Spleen (tissue), 11 donors: ENCODE data around the gene MTG1. TPM values are rescaled to one million over a fixed set of nuclear protein-coding genes. Genes with fewer than 3 reads are reported as not detected.
"Not testable (repeated sequence)": the region's sequence is repeated elsewhere in the genome, so short reads cannot be mapped to it uniquely, and the experiment has no call there.

Source experiments
- DNase-seq: peaks from one replicate; pipeline ENCODE4 v3.0.0-alpha.2; 2020
- H3K27ac ChIP-seq, 8 donors: fragments of 200-600 bp; sonication (generic) in 7 of 8; 1 replicate in 4 of 8; 2 replicates in 4 of 8; pipeline versions ENCODE4 v1.5.0 to v1.8.0; 2016 to 2021; ENCODE audit warnings: inconsistent platforms in 4 of 8, mild to moderate bottlenecking in 4 of 8, moderate library complexity in 1 of 8
- H3K27me3 ChIP-seq, 7 donors: fragments of 200-600 bp; sonication (generic) in 6 of 7; replicated peaks in 1 of 7; 1 replicate in 4 of 7; 2 replicates in 3 of 7; pipeline versions ENCODE4 v1.5.0 to v1.8.0; 2016 to 2021; ENCODE audit warnings: inconsistent platforms in 3 of 7, mild to moderate bottlenecking in 1 of 7
- H3K36me3 ChIP-seq, 6 donors: fragments of 200-600 bp; sonication (generic) in 5 of 6; 1 replicate in 4 of 6; 2 replicates in 2 of 6; pipeline versions ENCODE4 v1.5.0 to v1.8.0; 2016 to 2021; ENCODE audit warnings: inconsistent platforms in 2 of 6
- H3K4me1 ChIP-seq, 6 donors: fragments of 200-600 bp; sonication (generic) in 5 of 6; 1 replicate in 3 of 6; 2 replicates in 3 of 6; pipeline versions ENCODE4 v1.5.0 to v1.8.0; 2016 to 2021; ENCODE audit warnings: inconsistent platforms in 3 of 6
- H3K4me3 ChIP-seq, 8 donors: fragments of 200-600 bp; sonication (generic) in 7 of 8; 1 replicate in 4 of 8; 2 replicates in 4 of 8; pipeline versions ENCODE4 v1.5.0 to v1.8.0; 2016 to 2021; ENCODE audit warnings: inconsistent platforms in 4 of 8, mild to moderate bottlenecking in 4 of 8, moderate library complexity in 2 of 8
- H3K9me3 ChIP-seq, 8 donors: fragments of 200-600 bp; sonication (generic) in 7 of 8; 1 replicate in 4 of 8; 2 replicates in 4 of 8; pipeline versions ENCODE4 v1.5.0 to v1.8.0; 2016 to 2021; ENCODE audit warnings: inconsistent platforms in 4 of 8
- POLR2A ChIP-seq, 3 donors: fragments of 450-650 bp; IDR thresholded peaks; one replicate each; pipeline ENCODE4 v1.5.1; 2017; ENCODE audit warnings: antibody characterized with exemption in 3 of 3, mild to moderate bottlenecking in 1 of 3
- POLR2AphosphoS5 ChIP-seq, 3 donors: sonication (generic); formaldehyde crosslinking; IDR thresholded peaks; one replicate each; pipeline ENCODE4 v1.5.1; 2017; ENCODE audit warnings: antibody characterized with exemption in 3 of 3
- WGBS, 5 donors: extraction: QIAGEN DNeasy Blood & Tissue Kit in 3 of 5; methylation state at CpG; one replicate each; pipeline versions ENCODE4 v1.1.5 to v1.1.7; 2013 to 2018; 5-methylcytosine and 5-hydroxymethylcytosine counted together
- intact Hi-C: fragments of 100-400 bp; cut with DNase I; formaldehyde crosslinking; loops from one replicate; pipeline ENCODE4 v1.15.0; 2023; ENCODE audit warnings: low total_unique reads
- polyA plus RNA-seq, 3 donors: library from polyadenylated mRNA; stranded (reverse); fragments of 200-250 nt; gene quantifications; one replicate each; pipeline ENCODE4 v1.2.1, GENCODE V29; 2013
- total RNA-seq, 7 donors: library from RNA; depleted of rRNA in 3 of 7; stranded (reverse); fragments of >200 nt in 3 of 7; fragmentation: NEBNext Ultra II Directional in 4 of 7; extraction: Animal tissue kit (Norgen Biotek cat#: 25700) in 4 of 7; gene quantifications; one replicate each; pipeline versions ENCODE4 v1.1.0 to v1.2.1, GENCODE V29; 2016 to 2021
- TF ChIP-seq, protein P1 (sequence below), 11 experiments: fragments of 200-600 bp in 7 of 11; fragments of 450-650 bp in 4 of 11; sonication (generic) in 4 of 11; IDR thresholded peaks in 8 of 11; conservative IDR thresholded peaks in 3 of 11; 1 replicate in 7 of 11; 2 replicates in 4 of 11; pipeline versions ENCODE4 v1.4.0 to v1.8.0; 2016 to 2021; ENCODE audit warnings: antibody characterized with exemption in 11 of 11, inconsistent platforms in 4 of 11, mild to moderate bottlenecking in 1 of 11
- donor health status: healthy with polysubstance abuse.
- donor health status: DM: no; HTN: no; CAD: no; lungs with moderate emphysema.
- donor health status: DM: no; HTN: no; CAD: no.
- donor health status: Bipolar disorder and iron deficiency.
- donor health status: healthy.
- donor health status: DM: no; HTN: no; CAD: no.
- donor health status: DM: yes; HTN: yes; CAD: no.

The MTG1 gene
- total and polyA plus RNA-seq, 10 donors, result 35.4 to 122 (median 65.6) TPM

DNA sequence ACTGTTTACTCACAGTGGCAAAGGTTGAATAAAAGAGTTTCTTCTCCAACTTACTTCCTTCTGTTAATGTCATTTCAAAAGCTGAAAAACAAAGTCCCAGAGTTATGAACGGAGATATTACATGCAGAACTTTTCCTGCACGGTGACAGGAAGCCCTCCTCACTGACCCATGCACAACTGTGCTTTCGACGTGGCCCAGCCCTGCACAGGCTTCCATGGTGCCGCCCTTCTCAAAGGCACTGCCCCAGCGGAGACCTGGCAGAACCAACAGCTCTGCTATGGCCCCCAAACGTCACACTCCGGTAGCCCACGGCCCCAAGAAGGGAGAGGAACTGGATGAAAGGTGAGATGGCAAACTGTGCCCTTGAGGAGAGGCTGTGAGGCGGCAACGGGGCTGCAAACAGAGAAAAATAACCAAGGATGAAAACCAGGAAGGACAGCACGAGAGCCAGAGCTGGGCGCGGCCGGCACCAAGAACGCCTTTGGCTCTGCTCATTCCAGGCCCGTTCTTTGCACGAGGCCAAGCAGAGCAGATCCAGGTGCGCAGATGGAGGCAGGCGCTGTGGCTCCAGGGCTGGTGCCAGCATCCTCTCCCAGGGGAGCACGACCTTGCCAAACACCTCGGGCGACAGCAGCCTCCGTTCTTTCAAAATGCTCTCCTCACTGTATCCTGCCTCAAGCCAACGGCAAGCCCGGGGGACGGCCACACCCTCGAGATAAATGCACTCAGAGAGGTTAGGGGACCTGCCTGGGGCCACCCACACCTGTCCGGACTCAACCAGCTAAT, 29.1 kb upstream of the MTG1 start:
- TF ChIP-seq, protein P1, sequence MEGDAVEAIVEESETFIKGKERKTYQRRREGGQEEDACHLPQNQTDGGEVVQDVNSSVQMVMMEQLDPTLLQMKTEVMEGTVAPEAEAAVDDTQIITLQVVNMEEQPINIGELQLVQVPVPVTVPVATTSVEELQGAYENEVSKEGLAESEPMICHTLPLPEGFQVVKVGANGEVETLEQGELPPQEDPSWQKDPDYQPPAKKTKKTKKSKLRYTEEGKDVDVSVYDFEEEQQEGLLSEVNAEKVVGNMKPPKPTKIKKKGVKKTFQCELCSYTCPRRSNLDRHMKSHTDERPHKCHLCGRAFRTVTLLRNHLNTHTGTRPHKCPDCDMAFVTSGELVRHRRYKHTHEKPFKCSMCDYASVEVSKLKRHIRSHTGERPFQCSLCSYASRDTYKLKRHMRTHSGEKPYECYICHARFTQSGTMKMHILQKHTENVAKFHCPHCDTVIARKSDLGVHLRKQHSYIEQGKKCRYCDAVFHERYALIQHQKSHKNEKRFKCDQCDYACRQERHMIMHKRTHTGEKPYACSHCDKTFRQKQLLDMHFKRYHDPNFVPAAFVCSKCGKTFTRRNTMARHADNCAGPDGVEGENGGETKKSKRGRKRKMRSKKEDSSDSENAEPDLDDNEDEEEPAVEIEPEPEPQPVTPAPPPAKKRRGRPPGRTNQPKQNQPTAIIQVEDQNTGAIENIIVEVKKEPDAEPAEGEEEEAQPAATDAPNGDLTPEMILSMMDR (IDR thresholded peaks at IDR 0.05 in 8 of 11, conservative IDR thresholded peaks at IDR 0.05 in 3 of 11), result no peak
- peak in 1 of 3 donors; percentile 4 for TF ChIP-seq POLR2AphosphoS5 (IDR thresholded peaks at IDR 0.05)
- intact Hi-C loops, result no loop called here

DNA sequence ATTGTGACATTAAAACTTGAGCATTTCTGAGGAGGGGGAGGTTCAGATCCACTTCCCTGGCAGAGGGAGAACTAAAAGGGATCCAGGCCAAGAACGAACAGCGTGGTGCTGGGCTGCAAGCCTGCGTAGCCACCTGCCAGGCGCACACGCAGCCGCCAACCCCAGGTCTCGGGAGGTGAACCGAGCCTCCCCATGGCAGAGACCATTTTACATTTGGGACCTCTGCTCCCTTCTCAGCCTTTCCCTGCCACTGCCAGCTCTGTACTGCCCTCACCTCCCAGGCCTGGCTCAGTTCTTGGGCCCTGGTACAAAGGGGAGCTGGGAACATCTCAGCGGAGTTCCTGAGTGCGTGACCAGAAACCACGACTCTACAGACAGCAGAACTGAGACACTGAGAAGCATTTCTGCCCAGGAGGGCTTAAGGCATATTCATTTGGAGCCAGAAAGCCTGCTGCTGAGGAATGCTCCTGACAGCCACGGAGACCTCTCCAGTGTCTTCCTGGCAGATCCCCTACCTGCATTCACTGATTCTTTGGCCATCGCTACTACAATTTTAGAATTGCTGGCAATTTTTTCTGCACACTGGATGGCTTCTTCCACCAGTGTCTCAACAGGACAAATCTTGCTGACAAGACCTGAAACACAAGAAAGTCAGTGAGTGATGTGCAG, 28.4 kb upstream of the MTG1 start:
- intact Hi-C loops, result no loop called here
- H3K27me3 ChIP-seq, result no peaks in the 10 kb centered on the region
- H3K9me3 ChIP-seq, result no peaks in the 10 kb centered on the region
- no peak overlapping the region for H3K27ac ChIP-seq
- DNase-seq, result no peak
- 87 to 90% (median 87%) methylated on average over 13 of the region's 13 CpGs for WGBS, 5 donors
- peaks cover 0 to 17% (median 0%) of the 10 kb centered on the region in 6 donors for H3K4me1 ChIP-seq
- TF ChIP-seq POLR2A (IDR thresholded peaks at IDR 0.05) (no peak), POLR2AphosphoS5 (IDR thresholded peaks at IDR 0.05) (no peak)
- TF ChIP-seq, protein P1 (IDR thresholded peaks at IDR 0.05 in 8 of 11, conservative IDR thresholded peaks at IDR 0.05 in 3 of 11), result no peak
- no peak overlapping the region for H3K4me3 ChIP-seq
- H3K36me3 ChIP-seq, result peaks cover 0 to 89% (median 73%) of the 10 kb centered on the region in 6 donors

More for the DNA sequence above, 29.1 kb upstream of the MTG1 start:
- Histone ChIP-seq H3K36me3 (peaks cover 0 to 82% (median 65%) of the 10 kb centered on the region in 6 donors), H3K9me3 (no peaks in the 10 kb centered on the region), H3K27me3 (no peaks in the 10 kb centered on the region), H3K27ac (no peak overlapping the region), H3K4me3 (no peak overlapping the region), H3K4me1 (peaks cover 0 to 17% (median 0%) of the 10 kb centered on the region in 6 donors)
- 89 to 96% (median 93%) methylated on average over 26 to 29 of the region's 29 CpGs for WGBS, 5 donors
- DNase-seq, result no peak

DNA sequence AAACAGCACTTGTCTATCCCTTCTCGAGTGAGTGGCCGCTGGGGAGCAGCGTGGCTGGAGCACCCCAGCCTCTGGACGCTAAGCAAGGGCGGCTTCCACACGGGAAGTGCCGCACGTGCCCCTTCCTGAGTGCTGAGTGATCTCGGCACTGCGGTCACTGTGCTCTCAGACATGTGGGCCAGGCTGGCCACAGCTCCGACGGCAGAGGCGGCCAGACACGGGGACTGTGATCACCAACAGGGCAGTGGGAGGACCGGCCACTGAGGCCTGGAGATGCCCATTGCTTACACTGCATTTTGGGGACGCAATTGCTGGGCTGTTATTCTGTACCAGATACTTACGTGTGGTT, 27.9 kb upstream of the MTG1 start:
- 83 to 88% (median 85%) methylated on average over 16 to 17 of the region's 17 CpGs for WGBS, 5 donors
- H3K27me3 ChIP-seq, result no peaks in the 10 kb centered on the region
- intact Hi-C loops, result no loop called here
- H3K4me1 ChIP-seq, result peaks cover 0 to 12% (median 0%) of the 10 kb centered on the region in 6 donors
- no peak for DNase-seq
- no peaks in the 10 kb centered on the region for H3K9me3 ChIP-seq
- TF ChIP-seq POLR2AphosphoS5 (IDR thresholded peaks at IDR 0.05), result peak in 1 of 3 donors; percentile 34
- TF ChIP-seq, protein P1 (IDR thresholded peaks at IDR 0.05 in 8 of 11, conservative IDR thresholded peaks at IDR 0.05 in 3 of 11), result no peak
- no peak overlapping the region for H3K4me3 ChIP-seq
- peaks cover 0 to 94% (median 75%) of the 10 kb centered on the region in 6 donors for H3K36me3 ChIP-seq
- no peak overlapping the region for H3K27ac ChIP-seq

DNA sequence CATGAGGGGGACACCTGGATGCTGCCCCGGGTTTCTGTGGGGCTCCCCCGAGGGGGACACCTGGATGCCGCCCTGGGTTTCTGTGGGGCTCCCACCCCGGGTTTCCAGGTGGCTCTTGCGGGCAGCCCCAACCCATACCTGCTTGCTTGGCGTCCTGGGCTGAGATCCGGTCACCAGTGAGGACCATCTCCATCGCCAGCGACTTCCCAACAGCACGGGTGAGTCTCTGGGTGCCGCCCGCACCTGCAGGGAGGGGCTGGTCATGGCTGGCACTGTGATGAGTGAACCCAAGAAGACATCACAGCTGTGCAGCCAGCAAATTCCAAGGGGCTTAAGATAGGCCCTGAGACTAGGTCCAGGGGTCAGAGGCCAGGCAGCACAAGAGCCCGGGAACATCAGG, 27.2 kb upstream of the MTG1 start:
- intact Hi-C loops, result no loop called here
- Histone ChIP-seq H3K27me3 (no peaks in the 10 kb centered on the region), H3K4me3 (no peak overlapping the region), H3K36me3 (peaks cover 0 to 96% (median 75%) of the 10 kb centered on the region in 6 donors), H3K4me1 (peaks cover 0 to 9% (median 1%) of the 10 kb centered on the region in 6 donors), H3K27ac (no peak overlapping the region), H3K9me3 (no peaks in the 10 kb centered on the region)
- 86 to 97% (median 94%) methylated on average over 4 to 13 of the region's 13 CpGs for WGBS, 5 donors
- no peak for DNase-seq
- TF ChIP-seq POLR2A (IDR thresholded peaks at IDR 0.05), result no peak
- TF ChIP-seq, protein P1 (IDR thresholded peaks at IDR 0.05 in 8 of 11, conservative IDR thresholded peaks at IDR 0.05 in 3 of 11), result no peak
- TF ChIP-seq POLR2AphosphoS5 (IDR thresholded peaks at IDR 0.05), result no peak

DNA sequence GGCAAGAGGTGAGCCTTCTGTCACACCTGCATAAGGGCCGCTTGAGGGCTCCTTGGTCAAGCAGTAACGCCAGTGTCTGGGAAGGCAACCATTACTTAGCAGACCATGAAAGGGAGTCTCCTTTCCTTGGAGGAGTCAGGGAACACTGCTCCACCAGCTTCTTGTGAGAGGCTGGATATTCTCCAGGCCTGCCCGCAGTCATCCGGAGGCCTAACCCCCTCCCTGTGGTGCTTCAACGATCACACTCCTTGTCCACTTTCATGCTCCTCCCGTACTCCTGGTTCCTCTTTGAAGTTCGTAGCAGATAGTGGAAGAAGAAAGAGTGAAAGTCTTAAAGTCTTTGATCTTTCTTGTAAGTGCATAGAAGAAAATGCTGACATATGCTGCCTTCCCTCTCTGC, 26.5 kb upstream of the MTG1 start:
- H3K36me3 ChIP-seq, result peaks cover 0 to 89% (median 70%) of the 10 kb centered on the region in 6 donors
- WGBS, 5 donors, result 71 to 85% (median 81%) methylated on average over 1 to 4 of the region's 7 CpGs; no CpG with 5 or more reads in 1 of the 5 donors
- DNase-seq, H3K4me3 ChIP-seq, H3K9me3 ChIP-seq, intact Hi-C loops, H3K27ac ChIP-seq, H3K27me3 ChIP-seq: not testable (repeated sequence)
- H3K4me1 ChIP-seq, result peaks cover 5 to 11% (median 9%) of the 10 kb centered on the region in 6 donors
